Keratinocyte (primary cell): Measurements from ENCODE around the gene SNIP1.

Source experiments
- EZH2 ChIP-seq: IDR thresholded peaks from one replicate; pipeline ENCODE4 v1.6.1; 2012; ENCODE audit warnings: inconsistent platforms, mild to moderate bottlenecking, low read length, moderate library complexity
- TF ChIP-seq, protein P1 (sequence below), 3 experiments: IDR thresholded peaks in 1 of 3; conservative IDR thresholded peaks in 1 of 3; optimal IDR thresholded peaks in 1 of 3; 2 replicates in 2 of 3; 3 replicates in 1 of 3; pipeline versions ENCODE3 to v1.5.1; 2011; ENCODE audit warnings: low read length in 3 of 3, mild to moderate bottlenecking in 3 of 3, moderate library complexity in 2 of 3, control low read depth in 1 of 3, inconsistent platforms in 1 of 3; ENCODE audit not compliant: insufficient read depth in 2 of 3; ENCODE audit errors: extremely low read depth in 1 of 3

DNA sequence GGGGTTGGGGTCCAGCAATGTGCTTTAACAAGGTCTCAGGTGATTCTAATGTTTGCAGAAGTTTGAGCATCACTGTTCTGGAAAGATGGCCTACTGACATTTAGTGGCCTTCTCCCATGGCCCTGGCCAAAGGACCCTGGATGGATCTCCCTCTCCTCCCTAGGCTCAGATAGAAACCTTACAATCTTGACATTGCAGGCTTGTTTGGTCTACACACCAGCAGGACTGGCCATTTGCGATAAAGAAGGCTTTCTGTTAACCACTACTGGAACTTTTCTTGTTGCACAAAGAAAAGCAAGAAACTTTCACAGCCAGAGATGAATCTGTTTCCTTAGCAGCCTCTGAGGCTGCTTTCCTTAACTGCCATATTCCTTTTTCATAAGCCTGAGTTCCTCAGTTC is 8.9 kb upstream of the SNIP1 start:
- TF ChIP-seq, protein P1, sequence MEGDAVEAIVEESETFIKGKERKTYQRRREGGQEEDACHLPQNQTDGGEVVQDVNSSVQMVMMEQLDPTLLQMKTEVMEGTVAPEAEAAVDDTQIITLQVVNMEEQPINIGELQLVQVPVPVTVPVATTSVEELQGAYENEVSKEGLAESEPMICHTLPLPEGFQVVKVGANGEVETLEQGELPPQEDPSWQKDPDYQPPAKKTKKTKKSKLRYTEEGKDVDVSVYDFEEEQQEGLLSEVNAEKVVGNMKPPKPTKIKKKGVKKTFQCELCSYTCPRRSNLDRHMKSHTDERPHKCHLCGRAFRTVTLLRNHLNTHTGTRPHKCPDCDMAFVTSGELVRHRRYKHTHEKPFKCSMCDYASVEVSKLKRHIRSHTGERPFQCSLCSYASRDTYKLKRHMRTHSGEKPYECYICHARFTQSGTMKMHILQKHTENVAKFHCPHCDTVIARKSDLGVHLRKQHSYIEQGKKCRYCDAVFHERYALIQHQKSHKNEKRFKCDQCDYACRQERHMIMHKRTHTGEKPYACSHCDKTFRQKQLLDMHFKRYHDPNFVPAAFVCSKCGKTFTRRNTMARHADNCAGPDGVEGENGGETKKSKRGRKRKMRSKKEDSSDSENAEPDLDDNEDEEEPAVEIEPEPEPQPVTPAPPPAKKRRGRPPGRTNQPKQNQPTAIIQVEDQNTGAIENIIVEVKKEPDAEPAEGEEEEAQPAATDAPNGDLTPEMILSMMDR (optimal IDR thresholded peaks at IDR 0.05 in 1 of 3, IDR thresholded peaks at IDR 0.05 in 1 of 3, conservative IDR thresholded peaks at IDR 0.05 in 1 of 3; ENCODE audit: extremely low read depth in 1 of 3, insufficient read depth in 2 of 3, low read length in 3 of 3) = no peak
- no peak for TF ChIP-seq EZH2
